Thyroid gland (tissue), 4 donors: Measurements from ENCODE around the gene TMEM170A. TPM values are rescaled to one million over a fixed set of nuclear protein-coding genes. Genes with fewer than 3 reads are reported as not detected.
"Not testable (repeated sequence)": the region's sequence is repeated elsewhere in the genome, so short reads cannot be mapped to it uniquely, and the experiment has no call there.

Experiments used
- DNase-seq, 2 donors: peaks; one replicate each; pipeline ENCODE4 v3.0.0-alpha.2; 2019
- H3K27ac ChIP-seq, 3 donors: fragments of 200-600 bp; sonication (generic); 1 replicate in 2 of 3; 2 replicates in 1 of 3; pipeline ENCODE4 v1.5.1; 2016 to 2019; ENCODE audit warnings: mild to moderate bottlenecking in 1 of 3, moderate library complexity in 1 of 3
- H3K27me3 ChIP-seq: fragments of 200-600 bp; sonication (generic); one replicate; pipeline ENCODE4 v1.5.1; 2019
- H3K36me3 ChIP-seq, 2 donors: fragments of 200-600 bp; sonication (generic); one replicate each; pipeline ENCODE4 v1.5.1; 2016 to 2019
- H3K4me1 ChIP-seq, 2 donors: fragments of 200-600 bp; sonication (generic); one replicate each; pipeline ENCODE4 v1.5.1; 2017 to 2019
- H3K4me3 ChIP-seq, 3 donors: fragments of 200-600 bp; sonication (generic); replicated peaks in 1 of 3; 1 replicate in 2 of 3; 2 replicates in 1 of 3; pipeline ENCODE4 v1.5.1; 2016; ENCODE audit warnings: mild to moderate bottlenecking in 1 of 3
- H3K9me3 ChIP-seq: fragments of 200-600 bp; sonication (generic); one replicate; pipeline ENCODE4 v1.5.1; 2017
- CTCF ChIP-seq, 6 experiments: fragments of 200-600 bp in 3 of 6; fragments of 450-650 bp in 3 of 6; sonication (generic) in 3 of 6; IDR thresholded peaks; one replicate each; pipeline ENCODE4 v1.5.1; 2016 to 2019; ENCODE audit warnings: antibody characterized with exemption in 6 of 6, mild to moderate bottlenecking in 2 of 6, inconsistent platforms in 1 of 6, moderate library complexity in 1 of 6
- POLR2A ChIP-seq, 2 donors: fragments of 450-650 bp; IDR thresholded peaks; one replicate each; pipeline ENCODE4 v1.6.1; 2017; ENCODE audit warnings: antibody characterized with exemption in 2 of 2, mild to moderate bottlenecking in 2 of 2, moderate library complexity in 1 of 2
- WGBS, 2 donors: methylation state at CpG; one replicate each; pipeline ENCODE4 v1.1.5; 2017; 5-methylcytosine and 5-hydroxymethylcytosine counted together
- intact Hi-C: fragments of 100-400 bp; cut with DNase I; formaldehyde crosslinking; loops from one replicate; pipeline ENCODE4 v1.15.1; 2023
- total RNA-seq, 4 donors: library from RNA; depleted of rRNA; stranded (reverse); fragments of >200 nt; gene quantifications; one replicate each; pipeline ENCODE4 v1.2.3, GENCODE V29; 2016

TMEM170A gene
- total RNA-seq = 10 to 100 TPM; 27.1 to 41.9 (median 30.7) TPM

GRCh38 chr16:75464122-75464918, at the start of gene TMEM170A:
TSS of gene TMEM170A (minus strand) at chr16:75464689. CDS start at chr16:75464600, 89 bp downstream.
- TF ChIP-seq CTCF (IDR thresholded peaks at IDR 0.05) (peak; percentile 99 to 100 (median 100)), POLR2A (IDR thresholded peaks at IDR 0.05) (peak; percentile 21 to 94)
- Histone ChIP-seq H3K27ac (peak within 1 kb of the TSS; percentile 82 to 95 (median 86)), H3K4me3 (peak within 1 kb of the TSS; percentile 64 to 89 (median 84)), H3K4me1 (peaks cover 6 to 16% of the 10 kb centered on the region in 2 donors), H3K27me3 (no peaks in the 10 kb centered on the region), H3K36me3 (no peaks in the 10 kb centered on the region), H3K9me3 (no peaks in the 10 kb centered on the region)
- 0% methylated on average over 9 to 21 of the region's 89 CpGs for WGBS, 2 donors
- intact Hi-C loops = loop anchor here (2.0 kb wide), 1 partner anchor 32 kb away; the partner anchor contains the start of gene CFDP1
- DNase-seq = peak; percentile 99 to 100

- DNase-seq = no peak
- Histone ChIP-seq H3K27ac (no peak overlapping the region), H3K36me3 (no peaks in the 10 kb centered on the region), H3K9me3 (no peaks in the 10 kb centered on the region), H3K4me3 (no peak overlapping the region), H3K4me1 (no peaks in the 10 kb centered on the region), H3K27me3 (no peaks in the 10 kb centered on the region)
- TF ChIP-seq POLR2A (IDR thresholded peaks at IDR 0.05) (no peak), CTCF (IDR thresholded peaks at IDR 0.05) (no peak)
- intact Hi-C loops = no loop called here
- 58% methylated on average over 7 of the region's 7 CpGs for WGBS, 2 donors
Measured at GRCh38 chr16:75506574-75506973, 42.1 kb upstream of the TMEM170A start.

GRCh38 chr16:75506107-75506506, 41.6 kb upstream of the TMEM170A start:
- Histone ChIP-seq H3K27me3 (no peaks in the 10 kb centered on the region), H3K9me3 (no peaks in the 10 kb centered on the region), H3K27ac (no peak overlapping the region), H3K4me1 (no peaks in the 10 kb centered on the region), H3K36me3 (no peaks in the 10 kb centered on the region), H3K4me3 (no peak overlapping the region)
- DNase-seq = no peak
- 82 to 90% methylated on average over 3 of the region's 3 CpGs for WGBS, 2 donors
- no peak for TF ChIP-seq CTCF (IDR thresholded peaks at IDR 0.05)
- TF ChIP-seq POLR2A (IDR thresholded peaks at IDR 0.05) = no peak
- intact Hi-C loops = no loop called here

GRCh38 chr16:75503801-75504200, 39.3 kb upstream of the TMEM170A start:
- DNase-seq = no peak
- no peak for TF ChIP-seq CTCF (IDR thresholded peaks at IDR 0.05)
- TF ChIP-seq POLR2A (IDR thresholded peaks at IDR 0.05) = no peak
- Histone ChIP-seq H3K27ac (no peak overlapping the region), H3K9me3 (no peaks in the 10 kb centered on the region), H3K4me3 (no peak overlapping the region), H3K36me3 (no peaks in the 10 kb centered on the region), H3K4me1 (no peaks in the 10 kb centered on the region), H3K27me3 (no peaks in the 10 kb centered on the region)
- intact Hi-C loops = no loop called here
- 78 to 90% methylated on average over 1 of the region's 1 CpG for WGBS, 2 donors

GRCh38 chr16:75502916-75503605, 38.6 kb upstream of the TMEM170A start:
- Histone ChIP-seq H3K27ac (no peak overlapping the region), H3K36me3 (no peaks in the 10 kb centered on the region)

GRCh38 chr16:75501820-75502219, 37.3 kb upstream of the TMEM170A start:
- not testable (repeated sequence) for H3K27ac ChIP-seq
- WGBS, 2 donors = 46 to 54% methylated on average over 6 of the region's 6 CpGs

More at GRCh38 chr16:75502916-75503605, 38.6 kb upstream of the TMEM170A start:
- Histone ChIP-seq H3K27me3 (no peaks in the 10 kb centered on the region), H3K4me1 (peaks cover 0 to 3% of the 10 kb centered on the region in 2 donors), H3K4me3 (no peak overlapping the region), H3K9me3 (no peaks in the 10 kb centered on the region)
- no peak for DNase-seq
- WGBS, 2 donors = 92 to 97% methylated on average over 4 of the region's 4 CpGs
- no peak for TF ChIP-seq CTCF (IDR thresholded peaks at IDR 0.05)
- no peak for TF ChIP-seq POLR2A (IDR thresholded peaks at IDR 0.05)
- intact Hi-C loops = no loop called here

More at GRCh38 chr16:75501820-75502219, 37.3 kb upstream of the TMEM170A start:
- H3K9me3 ChIP-seq, H3K4me3 ChIP-seq, H3K4me1 ChIP-seq, DNase-seq, H3K27me3 ChIP-seq, intact Hi-C loops, H3K36me3 ChIP-seq: not testable (repeated sequence)
